HepG2 (cell line): Measurements from ENCODE around the gene ENDOG. TPM values are rescaled to one million over a fixed set of nuclear protein-coding genes. Genes with fewer than 3 reads are reported as not detected.
A peak's percentile ranks its signal among the peaks of the same experiment; 100 is the strongest.

Experiments
- ADNP ChIP-seq: sonication (generic); formaldehyde crosslinking; IDR thresholded peaks from 2 replicates; pipeline ENCODE4 v1.4.0; 2020; ENCODE audit warnings: missing genetic modification reagents
- AKAP8 ChIP-seq: sonication (generic); formaldehyde crosslinking; IDR thresholded peaks from 2 replicates; pipeline ENCODE4 v1.5.1; 2020; ENCODE audit warnings: mild to moderate bottlenecking, missing genetic modification reagents
- GLI4 ChIP-seq: sonication (generic); formaldehyde crosslinking; IDR thresholded peaks from 2 replicates; pipeline ENCODE4 v1.5.1; 2020; ENCODE audit warnings: missing genetic modification reagents, mild to moderate bottlenecking, moderate library complexity, borderline replicate concordance
- HDAC1 ChIP-seq: sonication (generic); formaldehyde crosslinking; IDR thresholded peaks from 2 replicates; pipeline ENCODE4 v1.5.1; 2020; ENCODE audit warnings: mild to moderate bottlenecking, missing genetic modification reagents
- HMGA1 ChIP-seq: sonication (generic); formaldehyde crosslinking; conservative IDR thresholded peaks from 2 replicates; pipeline ENCODE4 v1.4.0; 2020; ENCODE audit warnings: missing genetic modification reagents
- HOXD1 ChIP-seq: sonication (generic); formaldehyde crosslinking; IDR thresholded peaks from 2 replicates; pipeline ENCODE4 v1.5.0; 2020; ENCODE audit warnings: missing genetic modification reagents
- PCBP2 ChIP-seq: fragments of 200-400 bp; formaldehyde crosslinking; optimal IDR thresholded peaks from 2 replicates; pipeline ENCODE3; 2018; ENCODE audit warnings: low read length, low read depth; ENCODE audit not compliant: poor library complexity, severe bottlenecking
- RCOR2 ChIP-seq: IDR thresholded peaks from 2 replicates; pipeline ENCODE4 v1.6.1; 2016; ENCODE audit warnings: missing biosample characterization, missing genetic modification reagents
- REPIN1 ChIP-seq: sonication (generic); formaldehyde crosslinking; IDR thresholded peaks from 2 replicates; pipeline ENCODE4 v1.8.0; 2022; ENCODE audit warnings: missing genetic modification reagents, low read depth, mild to moderate bottlenecking, borderline replicate concordance
- SCMH1 ChIP-seq: sonication (generic); formaldehyde crosslinking; IDR thresholded peaks from 2 replicates; pipeline ENCODE4 v1.9.0; 2021; ENCODE audit warnings: missing genetic modification reagents, mild to moderate bottlenecking, borderline replicate concordance
- SRSF4 ChIP-seq: fragments of 200-400 bp; formaldehyde crosslinking; IDR thresholded peaks from one replicate; pipeline ENCODE4 v1.6.1; 2018; ENCODE audit warnings: mild to moderate bottlenecking, low read depth, low read length, moderate library complexity; ENCODE audit not compliant: poor library complexity, severe bottlenecking
- SRY ChIP-seq: sonication (generic); formaldehyde crosslinking; IDR thresholded peaks from 2 replicates; pipeline ENCODE4 v1.8.0; 2022; ENCODE audit warnings: mild to moderate bottlenecking, missing genetic modification reagents
- TBX2 ChIP-seq: sonication (generic); formaldehyde crosslinking; IDR thresholded peaks from 2 replicates; pipeline ENCODE4 v1.5.0; 2020; ENCODE audit warnings: missing genetic modification reagents, mild to moderate bottlenecking, borderline replicate concordance
- ZFY ChIP-seq: sonication (generic); formaldehyde crosslinking; IDR thresholded peaks from 2 replicates; pipeline ENCODE4 v1.4.0; 2020; ENCODE audit warnings: missing genetic modification reagents
- ZNF12 ChIP-seq: sonication (generic); formaldehyde crosslinking; IDR thresholded peaks from 2 replicates; pipeline ENCODE4 v1.5.0; 2020; ENCODE audit warnings: missing genetic modification reagents
- ZNF552 ChIP-seq: sonication (generic); formaldehyde crosslinking; IDR thresholded peaks from 2 replicates; pipeline ENCODE4 v1.9.0; 2022; ENCODE audit warnings: missing genetic modification reagents, mild to moderate bottlenecking, borderline replicate concordance
- ZNF556 ChIP-seq: sonication (generic); formaldehyde crosslinking; IDR thresholded peaks from 2 replicates; pipeline ENCODE4 v1.4.0; 2020; ENCODE audit warnings: mild to moderate bottlenecking, missing genetic modification reagents, borderline replicate concordance
- ZNF558 ChIP-seq: sonication (generic); formaldehyde crosslinking; IDR thresholded peaks from 2 replicates; pipeline ENCODE4 v1.9.0; 2022; ENCODE audit warnings: mild to moderate bottlenecking, missing genetic modification reagents, borderline replicate concordance
- ZNF777 ChIP-seq: sonication (generic); formaldehyde crosslinking; IDR thresholded peaks from 2 replicates; pipeline ENCODE4 v1.4.0; 2020; ENCODE audit warnings: missing genetic modification reagents
- polyA plus RNA-seq, 8 experiments: library from polyadenylated mRNA; depleted of rRNA in 3 of 8; stranded (reverse) in 7 of 8; unstranded in 1 of 8; fragments of >200 nt; fragmentation: Illumina TruSeq in 4 of 8; extraction: Trizol in 4 of 8; gene quantifications; 2 replicates each; pipeline versions ENCODE4 v1.2.1 to v1.2.3, GENCODE V29; 2011 to 2016; ENCODE audit warnings: low read depth in 4 of 8, missing spikeins in 1 of 8, mixed read lengths in 1 of 8; ENCODE audit not compliant: insufficient read depth in 1 of 8
- total RNA-seq, 5 experiments: library from RNA; depleted of rRNA; stranded (reverse); fragments of >200 nt; fragmentation: Illumina TruSeq; extraction: Trizol; gene quantifications; 2 replicates each; pipeline ENCODE4 v1.2.3, GENCODE V29; 2016; ENCODE audit warnings: low read depth in 1 of 5
- TF ChIP-seq, protein P1 (sequence below): sonication (generic); formaldehyde crosslinking; IDR thresholded peaks from 2 replicates; pipeline ENCODE4 v1.4.0; 2020; ENCODE audit warnings: missing genetic modification reagents
- TF ChIP-seq, protein P2 (sequence below): sonication (generic); formaldehyde crosslinking; IDR thresholded peaks from 2 replicates; pipeline ENCODE4 v1.8.1; 2022; ENCODE audit warnings: mild to moderate bottlenecking, missing genetic modification reagents
- TF ChIP-seq, protein P3 (sequence below): sonication (generic); formaldehyde crosslinking; IDR thresholded peaks from 2 replicates; pipeline ENCODE4 v1.4.0; 2020; ENCODE audit warnings: mild to moderate bottlenecking, low read depth, missing genetic modification reagents
- TF ChIP-seq, protein P4 (sequence below): sonication (generic); formaldehyde crosslinking; IDR thresholded peaks from 2 replicates; pipeline ENCODE4 v1.4.0; 2020; ENCODE audit warnings: low read depth, missing genetic modification reagents

ENDOG gene
- total and polyA plus RNA-seq, 2 of the 13 experiments (the other 11 are each of a cell fraction or from before 2014, with no cell fraction given): 26.3 to 28.8 TPM

GRCh38 chr9:128771094-128771721 is 47.1 kb upstream of the ENDOG start (continued):
- no peak for TF ChIP-seq GLI4 (CRISPR knock-in tag)
- no peak for TF ChIP-seq ZNF558 (CRISPR knock-in tag)
- peak; percentile 40; the same call in 1 of the 2 replicates for TF ChIP-seq TBX2
- TF ChIP-seq ZFY (CRISPR knock-in tag): peak; percentile 24; the same call in 1 of the 2 replicates
- no peak for TF ChIP-seq ZNF552 (CRISPR knock-in tag)
- TF ChIP-seq, protein P1, sequence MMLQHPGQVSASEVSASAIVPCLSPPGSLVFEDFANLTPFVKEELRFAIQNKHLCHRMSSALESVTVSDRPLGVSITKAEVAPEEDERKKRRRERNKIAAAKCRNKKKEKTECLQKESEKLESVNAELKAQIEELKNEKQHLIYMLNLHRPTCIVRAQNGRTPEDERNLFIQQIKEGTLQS: no peak
- TF ChIP-seq ZNF12 (CRISPR knock-in tag): no peak
- TF ChIP-seq SRSF4: no peak
- TF ChIP-seq, protein P2, sequence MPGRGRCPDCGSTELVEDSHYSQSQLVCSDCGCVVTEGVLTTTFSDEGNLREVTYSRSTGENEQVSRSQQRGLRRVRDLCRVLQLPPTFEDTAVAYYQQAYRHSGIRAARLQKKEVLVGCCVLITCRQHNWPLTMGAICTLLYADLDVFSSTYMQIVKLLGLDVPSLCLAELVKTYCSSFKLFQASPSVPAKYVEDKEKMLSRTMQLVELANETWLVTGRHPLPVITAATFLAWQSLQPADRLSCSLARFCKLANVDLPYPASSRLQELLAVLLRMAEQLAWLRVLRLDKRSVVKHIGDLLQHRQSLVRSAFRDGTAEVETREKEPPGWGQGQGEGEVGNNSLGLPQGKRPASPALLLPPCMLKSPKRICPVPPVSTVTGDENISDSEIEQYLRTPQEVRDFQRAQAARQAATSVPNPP (CRISPR knock-in tag): no peak
- no peak for TF ChIP-seq SCMH1 (CRISPR knock-in tag)
- TF ChIP-seq HOXD1 (CRISPR knock-in tag): 0 out of 2 replicates have a peak, but pooled peaks have one; percentile 5
- TF ChIP-seq HDAC1: no peak
- TF ChIP-seq REPIN1 (CRISPR knock-in tag): 0 out of 2 replicates have a peak, but pooled peaks have one; percentile 7
- no peak for TF ChIP-seq ADNP (CRISPR knock-in tag)
- no peak for TF ChIP-seq PCBP2
- 0 out of 2 replicates have a peak, but pooled peaks have one; percentile 17 for TF ChIP-seq SRY (CRISPR knock-in tag)
- no peak; the same call in 1 of the 2 replicates for TF ChIP-seq ZNF777 (CRISPR knock-in tag)
- TF ChIP-seq ZNF556 (CRISPR knock-in tag): no peak
- TF ChIP-seq AKAP8: no peak
- TF ChIP-seq, protein P3, sequence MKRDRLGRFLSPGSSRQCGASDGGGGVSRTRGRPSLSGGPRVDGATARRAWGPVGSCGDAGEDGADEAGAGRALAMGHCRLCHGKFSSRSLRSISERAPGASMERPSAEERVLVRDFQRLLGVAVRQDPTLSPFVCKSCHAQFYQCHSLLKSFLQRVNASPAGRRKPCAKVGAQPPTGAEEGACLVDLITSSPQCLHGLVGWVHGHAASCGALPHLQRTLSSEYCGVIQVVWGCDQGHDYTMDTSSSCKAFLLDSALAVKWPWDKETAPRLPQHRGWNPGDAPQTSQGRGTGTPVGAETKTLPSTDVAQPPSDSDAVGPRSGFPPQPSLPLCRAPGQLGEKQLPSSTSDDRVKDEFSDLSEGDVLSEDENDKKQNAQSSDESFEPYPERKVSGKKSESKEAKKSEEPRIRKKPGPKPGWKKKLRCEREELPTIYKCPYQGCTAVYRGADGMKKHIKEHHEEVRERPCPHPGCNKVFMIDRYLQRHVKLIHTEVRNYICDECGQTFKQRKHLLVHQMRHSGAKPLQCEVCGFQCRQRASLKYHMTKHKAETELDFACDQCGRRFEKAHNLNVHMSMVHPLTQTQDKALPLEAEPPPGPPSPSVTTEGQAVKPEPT (CRISPR knock-in tag): no peak
- no peak for TF ChIP-seq HMGA1 (CRISPR knock-in tag)
- TF ChIP-seq, protein P4, sequence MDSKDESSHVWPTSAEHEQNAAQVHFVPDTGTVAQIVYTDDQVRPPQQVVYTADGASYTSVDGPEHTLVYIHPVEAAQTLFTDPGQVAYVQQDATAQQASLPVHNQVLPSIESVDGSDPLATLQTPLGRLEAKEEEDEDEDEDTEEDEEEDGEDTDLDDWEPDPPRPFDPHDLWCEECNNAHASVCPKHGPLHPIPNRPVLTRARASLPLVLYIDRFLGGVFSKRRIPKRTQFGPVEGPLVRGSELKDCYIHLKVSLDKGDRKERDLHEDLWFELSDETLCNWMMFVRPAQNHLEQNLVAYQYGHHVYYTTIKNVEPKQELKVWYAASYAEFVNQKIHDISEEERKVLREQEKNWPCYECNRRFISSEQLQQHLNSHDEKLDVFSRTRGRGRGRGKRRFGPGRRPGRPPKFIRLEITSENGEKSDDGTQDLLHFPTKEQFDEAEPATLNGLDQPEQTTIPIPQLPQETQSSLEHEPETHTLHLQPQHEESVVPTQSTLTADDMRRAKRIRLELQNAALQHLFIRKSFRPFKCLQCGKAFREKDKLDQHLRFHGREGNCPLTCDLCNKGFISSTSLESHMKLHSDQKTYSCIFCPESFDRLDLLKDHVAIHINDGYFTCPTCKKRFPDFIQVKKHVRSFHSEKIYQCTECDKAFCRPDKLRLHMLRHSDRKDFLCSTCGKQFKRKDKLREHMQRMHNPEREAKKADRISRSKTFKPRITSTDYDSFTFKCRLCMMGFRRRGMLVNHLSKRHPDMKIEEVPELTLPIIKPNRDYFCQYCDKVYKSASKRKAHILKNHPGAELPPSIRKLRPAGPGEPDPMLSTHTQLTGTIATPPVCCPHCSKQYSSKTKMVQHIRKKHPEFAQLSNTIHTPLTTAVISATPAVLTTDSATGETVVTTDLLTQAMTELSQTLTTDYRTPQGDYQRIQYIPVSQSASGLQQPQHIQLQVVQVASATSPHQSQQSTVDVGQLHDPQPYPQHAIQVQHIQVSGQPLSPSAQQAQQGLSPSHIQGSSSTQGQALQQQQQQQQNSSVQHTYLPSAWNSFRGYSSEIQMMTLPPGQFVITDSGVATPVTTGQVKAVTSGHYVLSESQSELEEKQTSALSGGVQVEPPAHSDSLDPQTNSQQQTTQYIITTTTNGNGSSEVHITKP: no peak
- no peak for TF ChIP-seq RCOR2
